ENCODE data around the gene PPP4R4. TPM values are rescaled to one million over a fixed set of nuclear protein-coding genes. Genes with fewer than 3 reads are reported as not detected.

PPP4R4 gene
- total RNA-seq, 4 donors from 2014 or later: 0.56 to 8.6 (median 1.7) TPM

DNA sequence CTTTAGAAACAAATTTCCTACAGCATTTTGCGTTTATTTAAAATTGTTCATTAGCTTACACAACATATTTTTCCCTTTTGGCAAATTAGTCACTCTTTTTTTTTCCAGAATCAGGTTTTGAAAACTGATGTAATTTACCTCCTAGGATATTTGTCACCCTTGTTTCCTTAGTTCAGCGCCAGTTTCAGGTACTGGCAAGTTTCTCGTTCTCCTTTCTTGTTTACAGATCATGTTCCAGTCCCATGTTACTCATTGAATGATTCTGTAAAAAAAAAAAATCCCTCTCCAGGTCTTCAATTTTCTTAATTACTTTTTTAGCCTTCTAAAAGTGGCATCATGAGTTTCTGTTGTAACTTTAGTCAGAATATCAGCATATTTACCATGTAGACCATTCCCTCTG is 2.7 kb downstream of the PPP4R4 start:
- DNase-seq (ENCODE audit: low spot score in 2 of 2): no peak
- intact Hi-C loops (cut with DNase I; ENCODE audit: low total_unique reads): no loop called here
- TF ChIP-seq POLR2A (IDR thresholded peaks at IDR 0.05): no peak
- TF ChIP-seq CTCF (IDR thresholded peaks at IDR 0.05): no peak
- no peak overlapping the region for H3K4me3 ChIP-seq (ENCODE audit: low read depth, poor library complexity, severe bottlenecking)
- WGBS, 2 donors: 54 to 61% methylated on average over 3 of the region's 3 CpGs

- 81 to 84% methylated on average over 1 of the region's 1 CpG for WGBS, 2 donors
- DNase-seq (ENCODE audit: low spot score in 2 of 2): no peak
- TF ChIP-seq CTCF (IDR thresholded peaks at IDR 0.05) (no peak), POLR2A (IDR thresholded peaks at IDR 0.05) (no peak)
- intact Hi-C loops (cut with DNase I; ENCODE audit: low total_unique reads): no loop called here
- no peak overlapping the region for H3K4me3 ChIP-seq (ENCODE audit: low read depth, poor library complexity, severe bottlenecking)
These were observed 3.7 kb downstream of the PPP4R4 start for GRCh38 chr14:94177806-94178205.

GRCh38 chr14:94179244-94179643 is 5.1 kb downstream of the PPP4R4 start:
- intact Hi-C loops (cut with DNase I; ENCODE audit: low total_unique reads): no loop called here
- TF ChIP-seq POLR2A (IDR thresholded peaks at IDR 0.05) (no peak), CTCF (IDR thresholded peaks at IDR 0.05) (no peak)
- WGBS, 2 donors: 93 to 94% methylated on average over 2 of the region's 2 CpGs
- DNase-seq (ENCODE audit: low spot score in 2 of 2): no peak
- H3K4me3 ChIP-seq (ENCODE audit: low read depth, poor library complexity, severe bottlenecking): no peak overlapping the region

DNA sequence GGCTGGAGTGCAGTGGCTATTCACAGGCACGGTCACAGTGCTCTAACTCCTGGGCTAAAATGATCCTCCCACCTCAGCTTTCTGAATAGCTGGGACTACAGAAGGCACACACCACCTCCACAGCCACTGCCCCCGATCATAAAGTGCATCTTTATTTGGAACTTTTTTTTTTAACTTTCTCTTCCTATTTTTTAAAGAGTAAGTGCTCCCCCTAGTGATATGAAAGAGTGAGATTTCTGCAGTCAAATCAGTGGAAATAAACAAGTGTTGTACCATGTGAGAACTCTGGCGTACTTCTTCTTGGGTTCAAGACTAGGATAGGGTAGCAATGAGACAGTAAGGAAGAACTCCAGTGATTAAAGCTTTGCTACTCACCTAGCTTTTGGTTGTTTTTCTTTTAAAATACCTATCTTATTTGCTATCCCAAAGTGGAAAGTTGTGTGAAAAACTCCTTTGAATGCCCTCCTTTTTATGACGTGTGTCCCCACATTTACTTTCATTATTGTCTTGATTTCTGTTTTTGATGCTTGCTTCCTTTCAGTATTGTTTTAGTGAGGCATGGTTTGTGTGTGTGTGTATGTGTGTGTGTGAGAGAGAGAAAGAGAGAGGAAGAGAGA is 6.6 kb downstream of the PPP4R4 start:
- TF ChIP-seq CTCF (IDR thresholded peaks at IDR 0.05) (no peak), POLR2A (IDR thresholded peaks at IDR 0.05) (no peak)
- WGBS, 2 donors: 2 to 9% methylated on average over 4 of the region's 4 CpGs
- no peak for DNase-seq (ENCODE audit: low spot score in 2 of 2)
- intact Hi-C loops (cut with DNase I; ENCODE audit: low total_unique reads): no loop called here
- no peak overlapping the region for H3K4me3 ChIP-seq (ENCODE audit: low read depth, poor library complexity, severe bottlenecking)

DNA sequence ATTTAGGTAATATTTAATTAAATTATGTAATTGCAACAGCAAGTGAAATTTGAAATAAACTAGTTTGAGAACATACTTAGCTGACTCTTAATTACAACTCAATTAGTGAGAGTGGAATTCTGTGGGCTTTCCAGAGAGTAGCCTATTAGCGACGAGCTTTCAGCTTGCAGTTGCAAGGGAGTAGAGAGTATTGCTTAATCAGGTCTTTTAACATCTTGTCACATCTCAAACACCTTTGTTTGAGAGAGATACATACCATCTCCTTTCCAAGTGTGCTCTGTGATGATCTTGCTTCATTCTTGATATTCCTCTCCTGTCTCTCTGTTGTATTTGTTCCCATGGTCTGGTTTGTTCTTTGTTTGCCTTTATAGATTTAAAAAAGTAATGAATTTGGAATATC is 7.7 kb downstream of the PPP4R4 start:
- TF ChIP-seq CTCF (IDR thresholded peaks at IDR 0.05) (no peak), POLR2A (IDR thresholded peaks at IDR 0.05) (no peak)
- H3K4me3 ChIP-seq (ENCODE audit: low read depth, poor library complexity, severe bottlenecking): no peak overlapping the region
- intact Hi-C loops (cut with DNase I; ENCODE audit: low total_unique reads): no loop called here
- DNase-seq (ENCODE audit: low spot score in 2 of 2): no peak
- 54 to 56% methylated on average over 2 of the region's 2 CpGs for whole genome bisulfite sequencing, 2 donors

DNA sequence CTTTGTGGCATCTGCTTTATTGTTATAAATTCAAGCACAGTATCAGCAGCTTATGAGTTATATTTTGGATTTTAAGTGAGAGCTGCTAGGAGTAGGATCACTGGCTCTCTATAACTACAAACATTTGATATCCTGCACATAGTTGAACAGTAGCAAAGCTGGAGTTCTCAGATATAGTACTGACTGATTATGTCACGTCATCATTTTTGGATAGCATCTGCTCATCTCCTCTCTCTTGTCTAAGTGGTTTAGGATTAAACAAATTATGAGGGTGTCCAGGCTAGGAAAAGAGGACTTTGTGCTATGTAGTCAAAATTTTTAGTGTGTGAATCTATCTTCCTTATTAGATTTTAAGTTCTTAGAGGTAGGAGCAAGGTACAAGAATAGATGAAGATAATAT is 18.4 kb downstream of the PPP4R4 start:
- intact Hi-C loops (cut with DNase I; ENCODE audit: low total_unique reads): no loop called here
- no peak overlapping the region for H3K4me3 ChIP-seq (ENCODE audit: low read depth, poor library complexity, severe bottlenecking)
- WGBS, 2 donors: 78 to 79% methylated on average over 1 of the region's 1 CpG
- TF ChIP-seq POLR2A (IDR thresholded peaks at IDR 0.05) (no peak), CTCF (IDR thresholded peaks at IDR 0.05) (no peak)
- no peak for DNase-seq (ENCODE audit: low spot score in 2 of 2)

Data from lower leg skin (tissue), 4 donors.